ENCODE measurements around the gene KIRREL2. TPM values are rescaled to one million over a fixed set of nuclear protein-coding genes. Genes with fewer than 3 reads are reported as not detected.

KIRREL2 gene
- total RNA-seq, 1 experiment from 2014 or later: 0.15 TPM

DNA sequence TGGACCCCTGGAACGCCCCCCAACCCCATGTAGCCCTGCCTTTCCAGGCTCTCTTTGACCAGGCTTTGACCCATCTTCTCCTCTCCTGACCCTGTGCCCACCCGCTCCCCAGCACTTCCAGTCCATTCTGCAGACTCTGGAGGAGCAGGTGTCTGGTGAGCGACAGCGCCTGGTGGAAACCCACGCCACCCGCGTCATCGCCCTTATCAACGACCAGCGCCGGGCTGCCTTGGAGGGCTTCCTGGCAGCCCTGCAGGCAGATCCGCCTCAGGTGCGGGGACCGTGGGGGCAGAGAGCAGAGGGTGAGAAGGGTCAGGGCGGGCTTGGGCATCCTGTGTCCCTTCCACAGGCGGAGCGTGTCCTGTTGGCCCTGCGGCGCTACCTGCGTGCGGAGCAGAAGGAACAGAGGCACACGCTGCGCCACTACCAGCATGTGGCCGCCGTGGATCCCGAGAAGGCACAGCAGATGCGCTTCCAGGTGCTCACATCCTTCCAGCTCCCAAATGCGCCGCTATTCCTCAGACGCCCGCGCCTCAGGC, 17.8 kb downstream of the KIRREL2 start:
- DNase-seq (ENCODE audit: low spot score): no peak

DNA sequence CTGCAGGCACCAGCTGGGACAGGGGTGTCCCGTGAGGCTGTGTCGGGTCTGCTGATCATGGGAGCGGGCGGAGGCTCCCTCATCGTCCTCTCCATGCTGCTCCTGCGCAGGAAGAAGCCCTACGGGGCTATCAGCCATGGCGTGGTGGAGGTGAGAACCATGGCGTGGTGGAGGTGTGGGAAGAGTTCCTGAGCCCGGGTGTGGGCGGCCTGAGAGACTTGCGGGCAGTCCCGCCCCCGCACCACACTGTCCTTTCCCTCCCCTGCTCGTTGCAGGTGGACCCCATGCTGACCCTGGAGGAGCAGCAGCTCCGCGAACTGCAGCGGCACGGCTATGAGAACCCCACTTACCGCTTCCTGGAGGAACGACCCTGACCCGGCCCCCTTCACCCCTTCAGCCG, 22.4 kb downstream of the KIRREL2 start:
- Histone ChIP-seq H3K9me3 (ENCODE audit: low read depth, low read length, poor library complexity, severe bottlenecking) (no peaks in the 10 kb centered on the region), H3K4me3 (ENCODE audit: low read depth, low read length, poor library complexity, severe bottlenecking) (no peak overlapping the region), H3K27me3 (replicated peaks; ENCODE audit: insufficient read depth, low read depth, low read length, poor library complexity) (no peaks in the 10 kb centered on the region), H3K4me1 (ENCODE audit: insufficient read depth, low read length, poor library complexity, severe bottlenecking) (no peaks in the 10 kb centered on the region), H3K36me3 (ENCODE audit: insufficient read depth, low read length, poor library complexity, severe bottlenecking) (no peaks in the 10 kb centered on the region), H3K27ac (ENCODE audit: low read depth, low read length, poor library complexity, severe bottlenecking) (no peak overlapping the region)
- intact Hi-C loops (cut with micrococcal nuclease; ENCODE audit: unreplicated experiment): no loop called here
- POLR2A ChIA-PET (ENCODE audit: low non-redundant PET): no interaction called here
- no peak for DNase-seq (ENCODE audit: low spot score)
- CTCF ChIA-PET: interaction anchor here (1.5 kb wide), 1 partner anchor 52 kb away, joined by 8 read pairs; no protein-coding TSS in a partner anchor
- no peak for TF ChIP-seq EZH2 (IDR thresholded peaks at IDR 0.05; ENCODE audit: borderline replicate concordance, low read depth, low read length, poor library complexity, severe bottlenecking)
- TF ChIP-seq, protein P1, sequence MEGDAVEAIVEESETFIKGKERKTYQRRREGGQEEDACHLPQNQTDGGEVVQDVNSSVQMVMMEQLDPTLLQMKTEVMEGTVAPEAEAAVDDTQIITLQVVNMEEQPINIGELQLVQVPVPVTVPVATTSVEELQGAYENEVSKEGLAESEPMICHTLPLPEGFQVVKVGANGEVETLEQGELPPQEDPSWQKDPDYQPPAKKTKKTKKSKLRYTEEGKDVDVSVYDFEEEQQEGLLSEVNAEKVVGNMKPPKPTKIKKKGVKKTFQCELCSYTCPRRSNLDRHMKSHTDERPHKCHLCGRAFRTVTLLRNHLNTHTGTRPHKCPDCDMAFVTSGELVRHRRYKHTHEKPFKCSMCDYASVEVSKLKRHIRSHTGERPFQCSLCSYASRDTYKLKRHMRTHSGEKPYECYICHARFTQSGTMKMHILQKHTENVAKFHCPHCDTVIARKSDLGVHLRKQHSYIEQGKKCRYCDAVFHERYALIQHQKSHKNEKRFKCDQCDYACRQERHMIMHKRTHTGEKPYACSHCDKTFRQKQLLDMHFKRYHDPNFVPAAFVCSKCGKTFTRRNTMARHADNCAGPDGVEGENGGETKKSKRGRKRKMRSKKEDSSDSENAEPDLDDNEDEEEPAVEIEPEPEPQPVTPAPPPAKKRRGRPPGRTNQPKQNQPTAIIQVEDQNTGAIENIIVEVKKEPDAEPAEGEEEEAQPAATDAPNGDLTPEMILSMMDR (conservative IDR thresholded peaks at IDR 0.05; ENCODE audit: low read depth, low read length): no peak
- BruUV-seq (replicated peaks): no TSS peak

More for the DNA sequence above, 17.8 kb downstream of the KIRREL2 start:
- no peaks in the 10 kb centered on the region for H3K9me3 ChIP-seq (ENCODE audit: low read depth, low read length, poor library complexity, severe bottlenecking)
- no peak overlapping the region for H3K27ac ChIP-seq (ENCODE audit: low read depth, low read length, poor library complexity, severe bottlenecking)
- H3K4me1 ChIP-seq (ENCODE audit: insufficient read depth, low read length, poor library complexity, severe bottlenecking): peaks cover 2% of the 10 kb centered on the region
- intact Hi-C loops (cut with micrococcal nuclease; ENCODE audit: unreplicated experiment): no loop called here
- CTCF ChIA-PET: no interaction called here
- POLR2A ChIA-PET (ENCODE audit: low non-redundant PET): no interaction called here
- no peak overlapping the region for H3K4me3 ChIP-seq (ENCODE audit: low read depth, low read length, poor library complexity, severe bottlenecking)
- BruUV-seq (replicated peaks): no TSS peak
- no peaks in the 10 kb centered on the region for H3K36me3 ChIP-seq (ENCODE audit: insufficient read depth, low read length, poor library complexity, severe bottlenecking)
- TF ChIP-seq, protein P1 (conservative IDR thresholded peaks at IDR 0.05; ENCODE audit: low read depth, low read length): no peak
- no peak for TF ChIP-seq EZH2 (IDR thresholded peaks at IDR 0.05; ENCODE audit: borderline replicate concordance, low read depth, low read length, poor library complexity, severe bottlenecking)
- H3K27me3 ChIP-seq (replicated peaks; ENCODE audit: insufficient read depth, low read depth, low read length, poor library complexity): no peaks in the 10 kb centered on the region

DNA sequence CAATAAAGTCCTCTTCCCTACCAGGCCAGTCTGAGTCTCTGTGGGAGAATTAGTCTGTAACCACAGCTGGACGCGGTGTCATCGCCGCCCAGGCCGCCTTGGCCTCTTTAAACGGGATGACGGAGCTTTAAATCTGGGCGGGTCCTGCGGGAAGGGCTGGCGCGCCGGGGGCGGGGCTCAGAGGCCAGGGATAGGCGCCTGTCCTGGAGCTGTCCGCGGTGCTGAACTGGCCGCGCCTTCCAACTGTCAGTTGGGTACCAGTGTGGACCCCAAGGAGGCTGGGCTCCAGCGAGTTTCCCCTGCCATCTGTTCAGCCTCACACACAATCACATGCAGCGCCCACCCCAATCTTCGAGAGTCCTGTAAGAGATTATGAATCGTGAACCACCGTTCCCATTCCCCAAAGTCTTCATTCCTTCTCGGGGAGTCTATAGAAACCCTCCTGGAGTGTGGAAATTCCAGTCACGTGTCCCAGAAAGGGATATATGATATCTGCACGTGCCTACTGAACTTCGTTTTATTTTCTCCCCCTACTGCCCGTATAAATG, 23.1 kb downstream of the KIRREL2 start:
- POLR2A ChIA-PET (ENCODE audit: low non-redundant PET): no interaction called here
- peak; percentile 92 for DNase-seq (ENCODE audit: low spot score)
- H3K9me3 ChIP-seq (ENCODE audit: low read depth, low read length, poor library complexity, severe bottlenecking): no peaks in the 10 kb centered on the region
- no peak overlapping the region for H3K4me3 ChIP-seq (ENCODE audit: low read depth, low read length, poor library complexity, severe bottlenecking)
- no TSS peak for BruUV-seq (replicated peaks)
- H3K36me3 ChIP-seq (ENCODE audit: insufficient read depth, low read length, poor library complexity, severe bottlenecking): no peaks in the 10 kb centered on the region
- no peaks in the 10 kb centered on the region for H3K27me3 ChIP-seq (replicated peaks; ENCODE audit: insufficient read depth, low read depth, low read length, poor library complexity)
- CTCF ChIA-PET: interaction anchor here (0.6 to 1.5 kb wide), 3 partner anchors 25 to 51 kb away, joined by 4 to 8 read pairs (median 7); no protein-coding TSS in a partner anchor
- H3K4me1 ChIP-seq (ENCODE audit: insufficient read depth, low read length, poor library complexity, severe bottlenecking): no peaks in the 10 kb centered on the region
- intact Hi-C loops (cut with micrococcal nuclease; ENCODE audit: unreplicated experiment): no loop called here
- TF ChIP-seq, protein P1 (conservative IDR thresholded peaks at IDR 0.05; ENCODE audit: low read depth, low read length): no peak
- TF ChIP-seq EZH2 (IDR thresholded peaks at IDR 0.05; ENCODE audit: borderline replicate concordance, low read depth, low read length, poor library complexity, severe bottlenecking): no peak
- H3K27ac ChIP-seq (ENCODE audit: low read depth, low read length, poor library complexity, severe bottlenecking): no peak overlapping the region
